Osteoblast (primary cell): ENCODE results near the gene SEL1L2. TPM values are rescaled to one million over a fixed set of nuclear protein-coding genes. Genes with fewer than 3 reads are reported as not detected.

Experiments
- DNase-seq: peaks from one replicate; pipeline ENCODE4 v3.0.0; 2011; ENCODE audit warnings: low spot score, mixed read lengths; ENCODE audit not compliant: insufficient read length; ENCODE audit errors: missing footprints
- H2AFZ ChIP-seq: 2 replicates; pipeline ENCODE4 v1.6.0; 2011; ENCODE audit warnings: mild to moderate bottlenecking, low read length
- H3K27ac ChIP-seq: 2 replicates; pipeline ENCODE4 v1.5.1; 2011; ENCODE audit warnings: mild to moderate bottlenecking, low read depth, low read length, moderate library complexity
- H3K27me3 ChIP-seq: 2 replicates; pipeline ENCODE4 v1.6.0; 2012; ENCODE audit warnings: mild to moderate bottlenecking, control low read depth, inconsistent platforms, low read length, moderate library complexity; ENCODE audit not compliant: insufficient read depth
- H3K36me3 ChIP-seq: 2 replicates; pipeline ENCODE4 v1.5.1; 2011; ENCODE audit warnings: mild to moderate bottlenecking, low read length, control low read depth, moderate library complexity; ENCODE audit not compliant: insufficient read depth
- H3K4me1 ChIP-seq: 2 replicates; pipeline ENCODE4 v1.5.1; 2011; ENCODE audit warnings: mild to moderate bottlenecking, low read length, control low read depth, moderate library complexity; ENCODE audit not compliant: insufficient read depth
- H3K4me2 ChIP-seq: 2 replicates; pipeline ENCODE4 v1.6.0; 2011; ENCODE audit warnings: mild to moderate bottlenecking, low read length; ENCODE audit not compliant: insufficient read depth
- H3K4me3 ChIP-seq: fragments of 200-600 bp; sonication (generic); 3 replicates; pipeline ENCODE4 v1.5.1; 2012; ENCODE audit warnings: mild to moderate bottlenecking, low read length, inconsistent platforms; ENCODE audit not compliant: insufficient read depth
- H3K79me2 ChIP-seq: 2 replicates; pipeline ENCODE4 v1.6.0; 2012; ENCODE audit warnings: mild to moderate bottlenecking, low read length, control low read depth, inconsistent platforms; ENCODE audit not compliant: insufficient read depth
- H3K9me3 ChIP-seq: 2 replicates; pipeline ENCODE4 v1.5.1; 2011; ENCODE audit warnings: low read depth, low read length, control low read depth
- H4K20me1 ChIP-seq: 2 replicates; pipeline ENCODE4 v1.6.0; 2012; ENCODE audit warnings: mild to moderate bottlenecking, low read length, control low read depth; ENCODE audit not compliant: insufficient read depth
- CTCF ChIP-seq: IDR thresholded peaks from 2 replicates; pipeline ENCODE4 v1.5.1; 2011; ENCODE audit warnings: mild to moderate bottlenecking, low read depth, low read length, moderate library complexity; ENCODE audit errors: extremely low read depth
- total RNA-seq: library from RNA; depleted of rRNA; stranded (reverse); fragments of >200 nt; gene quantifications from 2 replicates; pipeline ENCODE4 v1.2.3, GENCODE V29; 2012

SEL1L2 gene
- total RNA-seq, 1 donor: not detected

- H4K20me1 ChIP-seq: no peaks in the 10 kb centered on the region
- H3K4me1 ChIP-seq: no peaks in the 10 kb centered on the region
- peak; percentile 55 for DNase-seq
- TF ChIP-seq CTCF: no peak
- H3K27me3 ChIP-seq: no peaks in the 10 kb centered on the region
- H3K79me2 ChIP-seq: no peaks in the 10 kb centered on the region
- H3K4me2 ChIP-seq: no peak overlapping the region
- H3K4me3 ChIP-seq: no peak overlapping the region
- no peak overlapping the region for H2AFZ ChIP-seq
- H3K9me3 ChIP-seq: no peaks in the 10 kb centered on the region
- no peak overlapping the region for H3K27ac ChIP-seq
- H3K36me3 ChIP-seq: no peaks in the 10 kb centered on the region
Measured at GRCh38 chr20:13858871-13859270, 131.5 kb downstream of the SEL1L2 start.

GRCh38 chr20:13858439-13858838, 132.0 kb downstream of the SEL1L2 start:
- Histone ChIP-seq H2AFZ (no peak overlapping the region), H3K27ac (no peak overlapping the region), H3K27me3 (no peaks in the 10 kb centered on the region), H3K4me3 (no peak overlapping the region), H4K20me1 (no peaks in the 10 kb centered on the region), H3K9me3 (no peaks in the 10 kb centered on the region), H3K4me2 (no peak overlapping the region), H3K79me2 (no peaks in the 10 kb centered on the region), H3K36me3 (no peaks in the 10 kb centered on the region), H3K4me1 (no peaks in the 10 kb centered on the region)
- DNase-seq: no peak
- TF ChIP-seq CTCF: no peak

- Histone ChIP-seq H2AFZ (no peak overlapping the region), H3K4me2 (no peak overlapping the region), H3K27ac (no peak overlapping the region), H3K79me2 (no peaks in the 10 kb centered on the region), H3K9me3 (no peaks in the 10 kb centered on the region), H3K4me3 (no peak overlapping the region), H3K36me3 (no peaks in the 10 kb centered on the region), H4K20me1 (no peaks in the 10 kb centered on the region), H3K4me1 (no peaks in the 10 kb centered on the region), H3K27me3 (no peaks in the 10 kb centered on the region)
- no peak for TF ChIP-seq CTCF
- DNase-seq: no peak
Measured at GRCh38 chr20:13857961-13858360, 132.5 kb downstream of the SEL1L2 start.

GRCh38 chr20:13857304-13857703, 133.1 kb downstream of the SEL1L2 start:
- H3K9me3 ChIP-seq: no peaks in the 10 kb centered on the region
- H4K20me1 ChIP-seq: no peaks in the 10 kb centered on the region
- no peak overlapping the region for H3K27ac ChIP-seq
- no peaks in the 10 kb centered on the region for H3K4me1 ChIP-seq
- H2AFZ ChIP-seq: no peak overlapping the region
- no peak for TF ChIP-seq CTCF
- H3K79me2 ChIP-seq: no peaks in the 10 kb centered on the region
- no peak overlapping the region for H3K4me3 ChIP-seq
- no peaks in the 10 kb centered on the region for H3K36me3 ChIP-seq
- H3K27me3 ChIP-seq: no peaks in the 10 kb centered on the region
- H3K4me2 ChIP-seq: no peak overlapping the region
- no peak for DNase-seq
